HG03520 (cell line): ENCODE results near the gene RFXAP.

Experiments
- ATAC-seq: cut with Tn5 transposase; IDR thresholded peaks from one replicate; pipeline ENCODE4 v1.9.1; 2021; ENCODE audit warnings: mild to moderate bottlenecking, moderate library complexity; ENCODE audit not compliant: unreplicated experiment

Gene RFXAP

DNA sequence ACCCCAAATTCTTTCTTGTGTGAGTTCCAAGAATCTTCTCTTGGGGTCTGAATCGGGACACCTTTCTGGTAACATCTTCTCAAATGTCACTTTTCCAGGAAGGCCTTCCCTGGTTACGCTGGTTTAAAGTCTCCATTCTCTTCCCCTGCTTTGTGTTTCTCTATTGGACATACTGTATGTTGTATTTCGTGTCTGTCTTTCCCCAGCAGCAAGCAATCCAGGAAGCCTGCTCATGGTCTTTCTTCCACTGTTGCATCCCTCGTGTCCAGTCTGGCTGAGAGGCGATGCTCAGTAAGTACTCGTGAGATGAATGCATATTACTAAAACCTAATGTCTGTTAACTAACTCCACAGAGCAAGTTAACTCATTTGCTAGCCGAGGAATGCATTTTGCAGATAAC, 43.7 kb downstream of the RFXAP start:
- ATAC-seq: no peak

DNA sequence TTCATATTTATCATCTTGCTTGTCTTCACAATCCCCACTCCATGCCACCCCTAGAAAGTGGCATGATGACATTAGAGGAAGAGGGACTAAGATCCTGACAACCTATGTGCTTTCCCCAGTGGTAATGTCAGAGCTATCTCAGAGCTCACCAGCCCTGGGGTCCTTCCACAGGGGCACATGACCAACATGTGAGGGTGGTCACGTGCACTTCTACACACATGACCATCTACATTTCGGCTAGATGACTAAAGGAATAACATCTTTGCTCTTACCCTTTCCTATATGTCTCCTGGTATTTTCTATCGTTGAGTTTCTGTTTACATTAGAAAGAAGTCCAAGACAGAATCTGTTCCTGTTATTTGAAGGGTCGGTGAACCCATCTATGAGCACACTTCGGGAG, 46.2 kb downstream of the RFXAP start:
- no peak for ATAC-seq

DNA sequence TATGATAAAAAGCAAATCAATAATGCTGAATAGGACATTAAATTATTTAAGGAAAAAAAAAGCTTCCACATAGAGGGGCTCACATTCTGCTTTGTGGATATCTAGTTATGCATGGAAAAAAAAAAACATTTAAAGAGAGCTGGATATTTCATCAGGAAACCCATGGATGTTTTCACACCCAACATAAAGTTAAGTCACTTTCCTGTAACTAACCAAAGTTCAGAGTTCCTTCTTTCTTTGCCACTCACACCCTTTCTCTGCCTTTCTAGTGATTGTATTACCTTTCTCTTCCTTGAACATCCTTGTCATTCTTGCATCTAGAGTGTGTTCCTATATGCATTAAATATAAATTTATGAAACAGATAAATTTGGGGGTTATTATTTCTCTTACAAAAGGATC, 47.2 kb downstream of the RFXAP start:
- ATAC-seq: no peak

DNA sequence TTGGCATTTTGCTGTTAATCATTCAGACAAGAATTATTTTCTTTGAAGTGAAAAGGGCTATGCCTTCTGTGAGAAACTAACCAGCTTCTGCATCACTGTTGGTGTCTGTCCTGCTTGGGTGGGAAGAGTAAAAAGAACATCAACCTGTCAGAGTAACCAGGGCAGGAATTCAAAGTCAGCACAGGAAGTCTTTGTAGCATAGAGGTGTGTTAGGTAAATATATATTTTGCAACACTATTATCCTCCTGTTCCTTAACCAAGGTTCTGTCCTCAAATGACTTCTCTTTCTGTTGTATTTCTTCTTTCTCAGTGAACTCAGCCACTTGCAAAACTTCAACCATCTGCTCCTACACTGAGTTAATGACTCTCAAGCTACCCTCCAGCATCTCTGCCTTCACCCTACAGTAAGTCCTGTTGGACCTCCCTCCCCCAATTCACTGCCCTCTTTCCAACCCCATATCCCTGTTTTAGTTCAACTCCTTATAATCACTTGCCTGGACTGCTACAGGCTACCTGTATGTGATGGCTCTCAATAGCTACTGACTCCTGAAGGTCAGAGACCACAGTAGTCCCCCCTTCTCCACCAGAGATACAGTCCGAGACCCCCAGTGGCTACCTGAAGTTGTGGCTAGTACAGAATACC, 51.1 kb downstream of the RFXAP start:
- no peak for ATAC-seq

DNA sequence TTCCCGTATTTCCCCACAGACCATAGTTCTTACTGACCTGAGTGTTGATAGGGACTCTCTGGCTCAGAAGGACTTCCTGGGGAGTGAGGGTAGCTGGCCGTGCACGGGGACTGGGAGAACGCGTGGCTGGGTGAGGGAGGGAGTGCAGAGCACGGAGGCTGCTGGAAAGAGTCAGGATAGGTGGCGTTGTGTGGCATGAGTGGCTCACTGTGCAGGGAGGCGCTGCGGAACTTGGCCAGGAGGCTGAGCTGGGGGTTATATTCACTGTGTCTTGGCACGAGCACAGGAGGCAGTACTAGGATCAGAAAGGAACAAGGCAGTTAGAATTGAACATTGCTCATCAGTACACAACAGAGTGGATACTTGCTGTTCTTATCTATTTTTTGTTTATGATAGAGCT, 53.6 kb downstream of the RFXAP start:
- ATAC-seq: no peak

DNA sequence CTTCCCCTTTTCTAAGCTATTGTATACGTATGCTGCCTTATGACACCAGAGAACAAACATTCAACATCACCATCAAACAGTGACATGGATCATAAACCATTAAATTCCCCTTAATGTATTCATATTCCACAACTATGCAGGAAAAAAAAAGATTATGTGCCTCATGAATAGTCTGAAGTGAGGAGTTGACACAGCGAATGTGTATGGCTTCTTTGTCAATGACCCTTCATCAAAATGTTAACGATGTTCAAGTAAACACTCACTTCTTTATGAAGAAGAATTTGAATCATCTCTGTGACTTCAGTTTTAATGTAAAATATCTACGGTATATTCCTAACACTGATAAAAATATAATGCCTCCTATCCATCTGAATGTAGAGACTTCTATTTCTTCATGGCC, 56.4 kb downstream of the RFXAP start:
- no peak for ATAC-seq

DNA sequence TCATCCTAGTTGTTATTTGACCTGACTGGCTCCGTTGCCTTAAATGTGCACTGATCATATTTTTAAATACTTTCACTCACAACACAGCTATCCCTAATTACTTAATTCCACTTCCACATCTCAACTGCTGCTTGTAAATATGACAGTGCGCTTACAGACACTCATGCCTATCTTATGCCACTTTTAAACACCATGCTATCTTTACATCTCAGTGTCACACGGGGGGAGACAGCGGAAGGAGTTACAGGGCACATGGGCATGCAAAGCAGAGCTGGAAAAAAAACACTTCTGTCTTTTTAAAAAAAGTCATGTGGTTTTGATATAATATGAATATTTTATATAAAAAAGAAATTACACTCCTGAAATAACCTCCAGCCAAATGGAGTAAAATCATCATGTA, 56.9 kb downstream of the RFXAP start:
- ATAC-seq: no peak
